Gastrocnemius medialis (tissue), 4 donors: ENCODE data around the gene ERC1. TPM values are rescaled to one million over a fixed set of nuclear protein-coding genes. Genes with fewer than 3 reads are reported as not detected.

ENCODE experiments used
- ATAC-seq, 2 donors: fragments of 150-250 bp; one replicate each; pipeline ENCODE4 v1.9.1; 2016
- DNase-seq, 2 donors: peaks; one replicate each; pipeline ENCODE4 v3.0.0-alpha.2; 2019
- H3K27ac ChIP-seq, 4 donors: fragments of 200-600 bp; sonication (generic); 1 replicate in 1 of 4; 2 replicates in 3 of 4; pipeline ENCODE4 v1.5.1; 2016 to 2018; ENCODE audit warnings: mild to moderate bottlenecking in 2 of 4, moderate library complexity in 1 of 4
- H3K27me3 ChIP-seq, 3 donors: fragments of 200-600 bp; sonication (generic) in 2 of 3; 1 replicate in 1 of 3; 2 replicates in 2 of 3; pipeline versions ENCODE4 v1.5.1 to v1.6.0; 2016 to 2019; ENCODE audit warnings: mild to moderate bottlenecking in 1 of 3, moderate library complexity in 1 of 3
- H3K36me3 ChIP-seq, 2 donors: fragments of 200-600 bp; sonication (generic) in 1 of 2; one replicate each; pipeline ENCODE4 v1.5.1; 2017 to 2018
- H3K4me1 ChIP-seq, 2 donors: fragments of 200-600 bp; sonication (generic) in 1 of 2; one replicate each; pipeline ENCODE4 v1.5.1; 2016 to 2017; ENCODE audit warnings: mild to moderate bottlenecking in 2 of 2
- H3K4me3 ChIP-seq, 4 donors: fragments of 200-600 bp; sonication (generic) in 3 of 4; 1 replicate in 1 of 4; 2 replicates in 3 of 4; pipeline ENCODE4 v1.5.1; 2016 to 2019; ENCODE audit warnings: mild to moderate bottlenecking in 2 of 4
- H3K9me3 ChIP-seq, 3 donors: fragments of 200-600 bp; sonication (generic) in 2 of 3; 1 replicate in 1 of 3; 2 replicates in 2 of 3; pipeline ENCODE4 v1.5.1; 2016 to 2019
- CTCF ChIP-seq, 5 experiments: fragments of 450-650 bp in 3 of 5; fragments of 200-600 bp in 2 of 5; sonication (generic) in 2 of 5; IDR thresholded peaks in 4 of 5; conservative IDR thresholded peaks in 1 of 5; 1 replicate in 4 of 5; 2 replicates in 1 of 5; pipeline ENCODE4 v1.5.1; 2016 to 2019; ENCODE audit warnings: antibody characterized with exemption in 5 of 5, mild to moderate bottlenecking in 3 of 5, moderate library complexity in 3 of 5
- POLR2A ChIP-seq, 2 donors: fragments of 450-650 bp; IDR thresholded peaks; one replicate each; pipeline ENCODE4 v1.6.1; 2017; ENCODE audit warnings: antibody characterized with exemption in 2 of 2, mild to moderate bottlenecking in 2 of 2, moderate library complexity in 2 of 2
- in situ Hi-C, 4 donors: fragments of 200-750 bp; cut with MboI; loops; one replicate each; pipeline versions ENCODE4 v1.15.0 to v1.8.0; 2017; ENCODE audit warnings: low sequenced_read_pairs in 4 of 4
- intact Hi-C: fragments of 100-400 bp; cut with DNase I; formaldehyde crosslinking; loops from one replicate; pipeline ENCODE4 v1.15.1; 2023; ENCODE audit warnings: low total_unique reads
- total RNA-seq, 4 donors: library from RNA; depleted of rRNA; stranded (reverse); fragments of >200 nt; gene quantifications; one replicate each; pipeline versions ENCODE4 v1.1.0 to v1.2.3, GENCODE V29; 2016

ERC1 gene
- total RNA-seq, 4 donors from 2014 or later: 20.3 to 39.1 (median 23.5) TPM

- Histone ChIP-seq H3K4me3 (no peak overlapping the region), H3K27ac (no peak overlapping the region), H3K36me3 (no peaks in the 10 kb centered on the region), H3K4me1 (peaks cover 7 to 12% of the 10 kb centered on the region in 2 donors), H3K27me3 (no peaks in the 10 kb centered on the region), H3K9me3 (no peaks in the 10 kb centered on the region)
- no peak for ATAC-seq
- in situ Hi-C loops: no loop called here
- DNase-seq: no peak
- intact Hi-C loops: no loop called here
- TF ChIP-seq CTCF (IDR thresholded peaks at IDR 0.05 in 4 of 5, conservative IDR thresholded peaks at IDR 0.05 in 1 of 5) (no peak), POLR2A (IDR thresholded peaks at IDR 0.05) (no peak)
Measured at GRCh38 chr12:1463073-1463905, 472.3 kb downstream of the ERC1 start.

GRCh38 chr12:1464925-1465324 is 473.9 kb downstream of the ERC1 start:
- no peak for DNase-seq
- Histone ChIP-seq H3K36me3 (no peaks in the 10 kb centered on the region), H3K4me1 (peaks cover 7 to 12% of the 10 kb centered on the region in 2 donors), H3K27ac (no peak overlapping the region), H3K9me3 (no peaks in the 10 kb centered on the region), H3K4me3 (no peak overlapping the region), H3K27me3 (no peaks in the 10 kb centered on the region)
- TF ChIP-seq CTCF (IDR thresholded peaks at IDR 0.05 in 4 of 5, conservative IDR thresholded peaks at IDR 0.05 in 1 of 5): no peak
- TF ChIP-seq POLR2A (IDR thresholded peaks at IDR 0.05): no peak
- ATAC-seq: no peak
- in situ Hi-C loops: no loop called here
- intact Hi-C loops: no loop called here

- Histone ChIP-seq H3K27me3 (no peaks in the 10 kb centered on the region), H3K4me3 (no peak overlapping the region), H3K27ac (no peak overlapping the region), H3K36me3 (no peaks in the 10 kb centered on the region), H3K4me1 (peaks cover 7 to 12% of the 10 kb centered on the region in 2 donors), H3K9me3 (no peaks in the 10 kb centered on the region)
- intact Hi-C loops: no loop called here
- in situ Hi-C loops: no loop called here
- no peak for TF ChIP-seq POLR2A (IDR thresholded peaks at IDR 0.05)
- no peak for TF ChIP-seq CTCF (IDR thresholded peaks at IDR 0.05 in 4 of 5, conservative IDR thresholded peaks at IDR 0.05 in 1 of 5)
- ATAC-seq: no peak
- DNase-seq: no peak
Measured at GRCh38 chr12:1465990-1466389, 475.0 kb downstream of the ERC1 start.

GRCh38 chr12:1466481-1467154 is 475.6 kb downstream of the ERC1 start:
- in situ Hi-C loops (no loop called here), intact Hi-C loops (no loop called here)
- peaks cover 7 to 12% of the 10 kb centered on the region in 2 donors for H3K4me1 ChIP-seq
- H3K4me3 ChIP-seq: no peak overlapping the region
- ATAC-seq (no peak), DNase-seq (no peak)
- no peak for TF ChIP-seq POLR2A (IDR thresholded peaks at IDR 0.05)
- TF ChIP-seq CTCF (IDR thresholded peaks at IDR 0.05 in 4 of 5, conservative IDR thresholded peaks at IDR 0.05 in 1 of 5): no peak
- H3K27ac ChIP-seq: no peak overlapping the region
- no peaks in the 10 kb centered on the region for H3K36me3 ChIP-seq
- H3K27me3 ChIP-seq: no peaks in the 10 kb centered on the region
- H3K9me3 ChIP-seq: no peaks in the 10 kb centered on the region
